HG03060 (cell line): ENCODE data around the gene ZNF804B.

Experiments
- ATAC-seq: cut with Tn5 transposase; IDR thresholded peaks from one replicate; pipeline ENCODE4 v1.9.1; 2021; ENCODE audit warnings: low read depth, moderate number of reproducible peaks; ENCODE audit not compliant: unreplicated experiment

ZNF804B gene

GRCh38 chr7:89067048-89067447, 307.5 kb downstream of the ZNF804B start:
- no peak for ATAC-seq

GRCh38 chr7:89072081-89072480, 312.6 kb downstream of the ZNF804B start:
- ATAC-seq = no peak

GRCh38 chr7:89073776-89074175, 314.3 kb downstream of the ZNF804B start:
- no peak for ATAC-seq

GRCh38 chr7:89077992-89078391, 318.5 kb downstream of the ZNF804B start:
- no peak for ATAC-seq

GRCh38 chr7:89085580-89085979, 326.1 kb downstream of the ZNF804B start:
- ATAC-seq = no peak

- no peak for ATAC-seq
Observed at GRCh38 chr7:89091550-89091949, 332.1 kb downstream of the ZNF804B start.

GRCh38 chr7:89094269-89094668, 334.8 kb downstream of the ZNF804B start:
- no peak for ATAC-seq

- no peak for ATAC-seq
Observed at GRCh38 chr7:89103564-89103963, 344.1 kb downstream of the ZNF804B start.

- no peak for ATAC-seq
Observed at GRCh38 chr7:89104748-89105685, 345.5 kb downstream of the ZNF804B start.

GRCh38 chr7:89123871-89124270, 364.4 kb downstream of the ZNF804B start:
- no peak for ATAC-seq

GRCh38 chr7:89129600-89130375, 370.3 kb downstream of the ZNF804B start:
- ATAC-seq = no peak

GRCh38 chr7:89133357-89133756, 373.9 kb downstream of the ZNF804B start:
- no peak for ATAC-seq

- no peak for ATAC-seq
Observed at GRCh38 chr7:89133819-89134218, 374.3 kb downstream of the ZNF804B start.

- no peak for ATAC-seq
Observed at GRCh38 chr7:89145801-89146200, 386.3 kb downstream of the ZNF804B start.

GRCh38 chr7:89160107-89160506, 400.6 kb downstream of the ZNF804B start:
- no peak for ATAC-seq

GRCh38 chr7:89165421-89165820, 405.9 kb downstream of the ZNF804B start:
- ATAC-seq = no peak

GRCh38 chr7:89170628-89171027, 411.1 kb downstream of the ZNF804B start:
- no peak for ATAC-seq

- ATAC-seq = no peak
Observed at GRCh38 chr7:89182116-89182515, 422.6 kb downstream of the ZNF804B start.

- ATAC-seq = no peak
Observed at GRCh38 chr7:89183712-89184111, 424.2 kb downstream of the ZNF804B start.

- no peak for ATAC-seq
Observed at GRCh38 chr7:89200758-89201157, 441.3 kb downstream of the ZNF804B start.

- ATAC-seq = no peak
Observed at GRCh38 chr7:89223900-89224395, 464.4 kb downstream of the ZNF804B start.
